Measurements from ENCODE around the gene ALG3.

Gene ALG3

DNA sequence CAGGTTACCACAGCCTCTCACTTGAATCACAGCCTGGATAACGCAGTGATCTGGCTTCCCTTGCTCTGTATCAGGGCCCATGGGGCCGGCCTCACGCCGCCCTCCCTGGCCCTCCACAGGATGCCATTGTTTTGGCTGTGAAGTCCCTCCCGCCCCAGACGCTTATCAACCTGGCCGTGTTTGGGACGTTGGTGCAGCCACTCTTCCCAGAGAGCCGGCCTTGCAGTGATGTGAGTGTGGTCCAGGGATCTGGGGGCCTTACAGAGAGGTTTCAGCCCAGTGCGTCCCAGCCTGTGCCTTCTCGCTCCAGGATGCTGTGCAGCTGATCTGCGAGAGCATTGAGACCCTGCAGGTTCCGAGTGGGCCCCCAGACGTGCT, 12.7 kb downstream of the ALG3 start:
- DNase-seq (ENCODE audit: low read depth in 1 of 2, low spot score in 1 of 2): no peak

DNA sequence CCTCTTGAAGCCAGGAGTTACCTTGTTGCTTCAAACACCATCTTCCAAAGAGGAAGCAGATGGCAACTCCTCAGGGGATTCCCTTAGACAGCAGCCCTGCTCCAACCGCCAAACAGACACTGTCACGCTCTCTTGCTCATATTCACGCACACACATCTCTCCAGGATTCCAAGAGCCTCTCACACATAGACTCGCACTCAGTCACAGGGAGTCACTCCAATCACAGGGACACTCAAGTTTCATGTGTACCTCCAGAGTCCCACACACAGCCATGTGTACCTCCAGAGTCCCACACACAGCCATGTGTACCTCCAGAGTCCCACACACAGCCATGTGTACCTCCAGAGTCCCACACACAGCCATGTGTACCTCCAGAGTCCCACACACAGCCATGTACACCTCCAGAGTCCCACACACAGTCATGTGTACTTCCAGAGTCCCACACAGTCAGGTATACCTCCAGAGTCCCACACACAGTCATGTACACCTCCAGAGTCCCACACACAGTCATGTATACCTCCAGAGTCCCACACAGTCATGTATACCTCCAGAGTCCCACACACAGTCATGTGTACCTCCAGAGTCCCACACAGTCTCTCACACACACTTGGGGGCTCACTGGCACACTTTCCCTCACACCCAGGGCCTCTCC, 13.3 kb downstream of the ALG3 start:
- DNase-seq (ENCODE audit: low read depth in 1 of 2, low spot score in 1 of 2): no peak

DNA sequence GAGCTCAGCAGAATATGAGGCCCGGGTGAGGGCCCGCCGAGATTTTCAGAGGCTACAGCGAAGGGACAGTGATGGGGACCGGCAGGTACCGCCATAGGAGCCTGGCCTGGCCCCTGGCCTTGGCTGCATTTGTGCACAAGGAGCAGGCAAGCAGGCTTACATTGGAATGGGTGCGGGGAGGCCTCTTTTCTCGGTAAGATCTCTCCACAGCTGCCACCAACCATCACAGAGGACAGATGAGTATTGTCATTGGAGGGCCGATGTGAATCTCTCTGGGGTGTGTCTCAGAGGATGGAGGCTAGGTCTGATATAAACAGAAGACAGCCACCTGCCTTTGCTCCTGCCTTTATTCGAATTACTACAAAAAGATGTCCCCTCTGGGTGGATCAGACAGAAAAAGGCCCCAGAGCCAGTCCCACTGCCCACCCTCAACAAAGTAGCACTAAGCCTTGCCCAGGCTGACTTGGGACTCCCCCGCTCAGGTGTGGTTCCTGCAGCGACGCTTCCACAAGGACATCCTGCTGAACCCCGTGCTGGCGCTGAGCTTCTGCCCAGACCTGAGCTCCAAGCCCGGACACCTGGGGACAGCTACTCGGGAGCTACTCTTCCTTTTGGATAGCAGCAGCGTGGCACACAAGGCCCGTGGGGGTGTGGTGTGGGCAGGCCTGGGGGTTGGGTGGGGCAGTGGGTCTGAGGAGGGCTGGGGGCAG, 13.9 kb downstream of the ALG3 start:
- DNase-seq (ENCODE audit: low read depth in 1 of 2, low spot score in 1 of 2): no peak

DNA sequence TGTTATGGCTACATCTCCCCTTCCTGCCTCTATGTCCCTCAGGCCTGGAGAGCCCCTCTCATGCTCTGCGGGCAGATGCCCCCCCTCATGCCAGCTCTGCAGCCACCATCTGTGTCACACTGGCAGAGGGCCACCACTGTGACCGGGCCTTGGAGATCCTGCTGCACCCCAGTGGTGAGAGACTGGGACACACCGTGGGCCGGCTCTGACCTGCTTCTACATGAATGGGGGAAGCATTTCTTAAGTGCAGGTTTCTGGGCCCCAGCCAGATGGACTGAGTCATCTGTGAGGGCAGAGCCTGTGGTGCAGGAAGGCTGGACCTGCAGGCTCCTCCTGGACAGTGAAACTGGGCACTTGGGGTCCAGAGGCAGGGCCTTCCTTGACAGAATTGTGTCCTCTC, 14.5 kb downstream of the ALG3 start:
- DNase-seq (ENCODE audit: low read depth in 1 of 2, low spot score in 1 of 2): no peak

DNA sequence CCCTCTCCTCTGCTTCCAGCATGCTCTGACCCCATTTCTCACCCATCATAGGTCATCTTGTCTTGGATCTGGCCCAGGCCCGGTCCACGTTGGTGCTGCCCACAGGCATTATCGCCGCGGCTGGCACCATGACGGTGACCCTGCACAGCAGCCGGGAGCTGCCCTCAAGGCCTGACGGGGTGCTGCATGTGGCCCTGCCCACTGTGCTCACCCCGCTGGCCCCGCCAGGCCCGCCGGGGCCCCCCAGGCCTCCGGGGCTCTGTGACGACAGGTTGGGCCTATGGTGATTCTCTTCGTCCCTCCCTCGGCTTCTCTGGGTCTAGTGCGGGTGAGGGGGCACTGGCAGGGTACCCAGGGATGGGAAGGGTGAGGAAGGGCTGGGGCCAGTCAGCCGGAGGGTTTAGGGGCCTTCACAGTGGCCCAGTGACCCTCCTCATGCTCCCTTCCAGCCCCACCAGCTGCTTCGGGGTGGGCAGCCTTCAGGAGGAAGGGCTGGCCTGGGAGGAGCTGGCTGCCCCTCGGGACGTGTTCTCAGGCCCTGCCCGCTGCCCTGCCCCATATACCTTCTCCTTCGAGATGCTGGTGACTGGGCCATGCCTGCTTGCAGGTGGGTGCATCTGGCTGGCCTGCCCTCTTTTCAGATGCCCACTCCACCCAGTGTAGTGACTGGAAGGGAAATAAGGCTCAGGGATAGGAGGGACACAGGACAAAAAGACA, 15.5 kb downstream of the ALG3 start:
- no peak for DNase-seq (ENCODE audit: low read depth in 1 of 2, low spot score in 1 of 2)

DNA sequence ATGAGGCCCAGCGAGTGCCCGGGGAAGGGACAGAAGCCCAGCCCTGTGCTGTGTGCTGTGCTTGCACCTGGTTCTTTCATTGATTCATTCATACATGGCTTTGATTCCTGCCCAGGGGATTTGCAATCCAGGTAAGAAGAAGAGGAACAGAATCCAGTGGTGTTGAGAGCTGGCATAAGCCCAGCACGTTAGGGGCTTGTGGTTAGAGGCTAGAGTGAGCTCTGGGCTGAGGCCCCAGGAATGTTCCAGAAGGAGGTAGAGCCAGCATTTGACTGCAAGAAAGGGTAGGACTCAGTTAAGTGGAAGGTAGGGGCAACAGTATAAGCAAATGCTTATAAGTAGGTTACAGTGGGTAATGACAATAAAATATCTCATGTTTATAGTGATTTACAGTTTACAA, 17.1 kb downstream of the ALG3 start:
- DNase-seq (ENCODE audit: low read depth in 1 of 2, low spot score in 1 of 2): no peak

DNA sequence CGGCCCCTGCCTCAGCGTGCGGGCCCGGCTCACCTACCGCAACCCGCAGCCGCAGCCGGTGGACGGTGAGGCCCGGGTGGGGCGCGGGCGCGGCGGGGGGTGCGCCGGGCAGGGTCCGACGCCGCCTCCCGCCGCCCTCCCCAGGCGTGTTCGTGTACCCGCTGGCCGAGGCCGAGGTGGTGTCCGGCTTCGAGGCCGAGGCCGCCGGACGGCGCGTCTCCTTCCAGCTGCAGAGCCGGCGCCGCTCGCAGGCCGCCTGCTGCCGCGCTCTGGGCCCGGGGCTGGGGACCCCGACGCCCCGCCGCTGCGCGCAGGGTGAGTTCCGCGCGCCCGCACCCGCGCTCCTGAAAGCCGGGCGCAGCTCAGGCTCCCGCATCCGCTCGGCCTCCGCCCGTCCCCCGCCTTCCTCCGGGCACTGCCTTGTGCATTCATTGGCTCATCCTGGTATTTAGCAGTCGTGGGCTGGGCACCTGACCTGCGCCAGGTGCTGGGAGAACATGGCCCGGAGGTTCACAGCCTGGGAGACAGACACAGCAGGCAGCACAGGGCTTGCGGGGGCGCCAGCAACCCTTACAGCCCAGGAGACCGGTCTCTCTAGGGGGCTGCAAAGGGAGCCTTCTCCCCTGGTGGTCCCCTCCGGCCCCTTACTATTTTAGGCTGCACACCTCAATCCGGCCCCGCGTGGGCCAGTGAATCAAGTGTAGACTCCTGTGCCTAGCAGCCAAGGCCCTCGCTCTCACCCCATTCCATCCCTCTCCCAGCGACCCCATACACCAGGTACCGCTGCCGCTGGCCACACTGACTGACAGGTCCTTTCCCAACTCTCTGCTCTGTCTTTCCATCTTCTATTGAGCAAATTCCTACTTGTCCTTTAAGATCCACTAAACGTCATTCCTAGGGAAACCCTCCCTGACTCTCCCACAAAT, 17.9 kb downstream of the ALG3 start:
- no peak for DNase-seq (ENCODE audit: low read depth in 1 of 2, low spot score in 1 of 2)

DNA sequence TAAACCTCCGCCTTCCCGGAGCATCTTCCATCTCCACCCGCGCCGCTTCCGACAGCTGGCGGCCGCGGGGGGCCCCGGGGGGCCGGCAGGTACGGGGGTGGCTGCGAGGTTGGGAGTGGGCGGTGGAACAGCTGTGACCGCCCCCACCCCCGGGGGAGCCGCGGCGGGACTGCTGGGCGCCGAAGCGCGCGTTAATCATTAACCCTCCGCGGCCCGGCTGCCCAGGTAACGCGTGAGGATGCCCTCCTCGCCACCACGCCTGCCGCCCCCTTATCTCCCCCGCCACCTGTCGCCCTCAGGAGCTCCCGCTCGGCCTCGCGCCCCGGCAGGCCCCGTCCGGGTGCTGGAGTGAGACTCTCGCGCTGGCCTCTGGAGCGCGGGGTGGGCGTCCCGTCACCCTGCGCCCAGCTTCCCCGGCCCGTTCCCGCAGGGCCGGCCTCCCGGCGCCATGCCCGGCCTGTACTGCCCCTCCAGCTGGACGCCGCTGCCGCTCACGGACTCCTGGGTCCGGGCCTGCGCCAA, 18.6 kb downstream of the ALG3 start:
- DNase-seq (ENCODE audit: low read depth in 1 of 2, low spot score in 1 of 2): no peak

DNA sequence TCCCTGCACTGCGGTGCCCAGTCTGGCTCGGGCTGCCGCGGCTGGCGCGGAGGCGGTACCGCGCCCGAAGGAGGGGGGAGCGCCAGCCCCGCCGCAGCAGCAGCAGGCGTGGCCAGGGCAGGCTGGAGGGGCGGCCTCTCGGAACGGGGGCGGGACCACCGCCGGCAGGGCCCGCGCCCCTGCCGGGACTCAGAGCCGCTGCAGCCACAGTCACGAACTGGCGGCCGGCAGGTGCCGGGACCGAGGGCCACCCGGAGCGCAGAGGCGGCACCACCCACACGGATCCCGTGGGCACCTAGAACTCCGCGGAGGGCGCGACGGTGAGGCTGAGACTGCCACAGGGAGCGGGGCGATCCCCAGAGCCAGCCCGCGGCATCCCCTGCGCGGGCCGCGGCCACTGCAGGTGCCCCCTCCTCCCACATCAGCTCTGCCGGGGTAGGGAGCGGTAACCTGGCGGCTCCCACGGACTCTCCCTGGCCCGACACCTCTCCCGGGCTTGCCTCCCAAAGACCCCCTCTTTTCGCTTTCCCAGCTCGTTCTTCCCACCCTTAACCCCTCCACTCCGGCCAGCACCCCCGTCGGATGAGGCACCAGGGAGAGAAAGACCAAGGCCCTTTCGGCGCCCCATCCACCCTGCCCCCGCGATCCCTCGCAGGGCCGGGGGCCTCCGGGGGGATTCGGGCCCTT, 19.2 kb downstream of the ALG3 start, which contains the start of gene VWA5B2:
Gene VWA5B2, plus strand, starts transcription at position 192 of the 687 bp plus-strand sequence. CDS start 944 bp downstream, outside the sequence.
- peak; percentile 37 to 64 for DNase-seq (ENCODE audit: low read depth in 1 of 2, low spot score in 1 of 2)

DNA sequence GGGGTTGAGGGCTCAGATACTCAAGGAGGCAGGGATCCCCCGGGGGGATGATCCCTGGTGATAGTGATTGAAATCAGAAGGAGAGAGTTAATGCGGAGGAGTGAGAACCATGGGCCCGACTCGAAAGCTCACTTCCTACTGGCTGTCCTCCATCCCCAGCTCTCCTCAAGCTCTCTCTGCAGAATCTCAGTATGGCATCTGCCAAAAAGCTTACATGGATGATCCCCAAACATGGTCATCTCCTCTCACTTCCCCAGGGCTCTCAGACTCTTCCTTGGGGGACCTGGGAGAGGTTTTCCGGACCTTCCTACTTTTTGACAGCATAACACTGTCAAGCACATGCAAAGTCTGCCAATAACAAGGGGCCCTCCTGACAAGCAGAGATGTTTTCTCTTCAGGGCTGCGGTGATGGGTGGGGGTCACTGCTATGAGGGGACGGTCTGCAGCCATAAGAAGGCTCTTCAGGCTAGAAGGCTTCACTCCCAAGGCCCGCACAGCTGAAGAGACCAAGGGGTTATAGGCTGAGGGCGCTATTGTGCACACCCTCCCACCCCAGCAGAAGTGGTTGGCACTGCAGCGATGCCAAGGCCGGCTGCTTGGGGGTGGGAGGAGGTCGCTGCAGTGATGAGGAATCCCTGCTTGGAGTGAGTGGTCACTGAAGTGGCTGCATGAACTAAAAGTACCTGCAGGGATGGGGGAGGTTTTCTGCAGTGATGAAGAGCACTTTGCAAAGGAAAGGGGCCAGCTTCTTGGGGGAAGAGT, 20.2 kb downstream of the ALG3 start:
- no peak for DNase-seq (ENCODE audit: low read depth in 1 of 2, low spot score in 1 of 2)

DNA sequence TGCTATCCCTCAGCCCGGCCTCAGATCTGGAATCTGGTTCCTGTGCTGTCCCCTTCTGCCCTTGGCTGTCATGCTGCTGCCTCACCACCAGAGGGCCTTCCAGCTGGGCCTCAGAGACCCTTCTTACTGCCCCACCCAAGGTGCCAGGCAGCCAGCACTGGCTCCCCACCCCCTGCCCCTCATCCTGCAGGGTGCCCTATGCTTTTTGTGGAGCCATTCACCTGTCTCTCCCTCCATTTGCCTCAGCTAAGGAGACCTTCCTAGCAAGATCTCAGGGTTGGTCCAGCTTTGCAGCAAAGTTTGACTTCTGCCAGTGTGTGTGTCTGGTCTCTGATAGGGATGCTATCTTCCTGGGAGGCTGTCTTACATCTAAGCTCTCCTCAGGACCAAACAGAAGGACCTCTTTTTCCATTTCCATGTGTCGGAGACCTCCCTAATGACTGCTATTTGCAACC, 21.3 kb downstream of the ALG3 start:
- DNase-seq (ENCODE audit: low read depth in 1 of 2, low spot score in 1 of 2): peak in 1 of 2 donors; percentile 35

DNA sequence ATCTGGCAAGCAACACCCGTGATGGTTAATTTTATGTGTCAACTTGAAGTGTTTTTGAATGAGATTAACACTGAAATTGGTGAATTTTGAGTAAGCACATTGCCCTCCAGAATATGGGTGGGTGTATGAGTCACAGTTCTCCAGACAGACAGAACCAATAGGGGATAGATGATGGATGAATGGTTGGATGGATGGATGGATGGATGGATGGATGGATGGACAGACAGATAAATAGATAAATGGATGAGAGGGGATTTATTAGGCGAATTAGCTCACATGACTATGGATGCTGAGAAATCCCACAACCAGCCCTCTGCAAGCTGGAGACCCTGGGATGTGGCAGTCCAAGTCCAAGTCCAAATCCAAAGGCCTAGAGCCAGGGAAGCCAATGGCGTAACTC, 24.8 kb downstream of the ALG3 start:
- DNase-seq (ENCODE audit: low read depth in 1 of 2, low spot score in 1 of 2): no peak

DNA sequence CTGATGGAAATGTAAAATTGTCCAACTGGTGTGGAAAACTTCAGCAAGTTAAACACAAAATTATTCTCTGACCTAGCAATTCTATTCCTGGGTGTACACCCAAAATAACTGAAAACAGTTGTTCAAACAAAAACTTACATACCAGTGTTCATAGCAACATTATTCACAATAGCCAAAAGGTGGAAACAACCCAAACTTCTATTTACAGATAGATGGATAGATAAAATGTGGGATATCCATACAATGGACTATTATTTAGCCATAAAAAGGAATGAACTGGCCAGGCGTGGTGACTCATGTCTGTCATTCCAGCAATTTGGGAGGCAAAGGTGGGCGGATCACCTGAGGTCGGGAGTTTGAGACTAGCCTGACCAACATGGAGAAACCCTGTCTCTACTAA, 26.2 kb downstream of the ALG3 start:
- no peak for DNase-seq (ENCODE audit: low read depth in 1 of 2, low spot score in 1 of 2)

DNA sequence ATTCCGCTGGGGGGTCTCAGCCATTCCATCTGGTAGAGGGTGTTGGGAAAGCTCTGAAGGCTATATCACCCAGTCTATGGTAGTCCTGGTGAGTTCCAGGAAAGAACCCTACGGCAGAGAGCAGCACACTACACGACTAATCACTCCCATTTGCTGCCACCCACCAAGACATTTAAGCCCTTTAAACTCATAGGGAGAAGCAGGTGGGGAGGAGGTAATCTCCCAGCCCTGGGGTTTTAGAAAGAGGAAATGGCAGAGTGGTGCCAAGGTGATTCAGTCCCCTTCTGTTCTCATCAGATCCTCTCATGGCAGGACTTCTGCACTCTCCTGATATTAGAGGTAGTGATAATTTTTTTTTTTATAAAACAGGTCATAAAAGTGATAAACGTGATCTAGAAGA, 29.9 kb downstream of the ALG3 start:
- DNase-seq (ENCODE audit: low read depth in 1 of 2, low spot score in 1 of 2): no peak

DNA sequence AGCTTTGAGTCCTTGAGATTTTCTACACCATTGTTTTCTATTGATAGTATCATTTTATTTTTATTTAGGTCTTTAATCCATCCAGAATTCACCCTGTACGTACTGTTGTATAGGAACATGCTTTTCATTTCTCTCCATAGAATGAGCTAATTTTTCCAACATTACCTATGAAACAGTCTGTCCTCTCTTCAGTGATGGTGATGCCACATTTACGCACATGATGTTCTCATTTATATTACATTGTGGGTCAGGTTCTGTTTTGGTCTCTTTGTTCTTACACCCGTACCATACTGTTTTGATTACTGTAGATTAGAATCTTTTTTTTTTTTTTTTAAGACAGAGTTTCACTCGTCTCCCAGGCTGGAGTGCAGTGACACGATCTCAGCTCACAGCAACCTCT, 37.0 kb downstream of the ALG3 start:
- DNase-seq (ENCODE audit: low read depth in 1 of 2, low spot score in 1 of 2): no peak

DNA sequence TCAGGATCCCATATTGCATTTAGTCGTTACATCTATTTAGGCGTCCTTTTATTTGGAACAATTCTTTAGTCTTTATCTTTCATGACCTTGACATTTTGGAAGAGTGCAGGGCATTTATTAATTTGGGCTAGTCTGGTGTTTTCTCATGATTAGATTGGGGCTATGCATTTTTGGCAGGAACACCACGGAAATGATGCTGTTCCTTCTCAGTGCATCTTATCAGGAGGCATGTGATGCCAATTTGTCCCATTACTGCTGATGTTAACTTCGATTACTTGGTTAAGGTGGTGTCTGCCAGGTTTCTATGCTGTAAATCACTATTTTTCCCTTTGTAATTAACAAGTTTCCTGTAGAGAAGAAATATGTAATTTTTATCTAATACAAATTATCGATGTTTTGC, 37.5 kb downstream of the ALG3 start:
- DNase-seq (ENCODE audit: low read depth in 1 of 2, low spot score in 1 of 2): no peak

DNA sequence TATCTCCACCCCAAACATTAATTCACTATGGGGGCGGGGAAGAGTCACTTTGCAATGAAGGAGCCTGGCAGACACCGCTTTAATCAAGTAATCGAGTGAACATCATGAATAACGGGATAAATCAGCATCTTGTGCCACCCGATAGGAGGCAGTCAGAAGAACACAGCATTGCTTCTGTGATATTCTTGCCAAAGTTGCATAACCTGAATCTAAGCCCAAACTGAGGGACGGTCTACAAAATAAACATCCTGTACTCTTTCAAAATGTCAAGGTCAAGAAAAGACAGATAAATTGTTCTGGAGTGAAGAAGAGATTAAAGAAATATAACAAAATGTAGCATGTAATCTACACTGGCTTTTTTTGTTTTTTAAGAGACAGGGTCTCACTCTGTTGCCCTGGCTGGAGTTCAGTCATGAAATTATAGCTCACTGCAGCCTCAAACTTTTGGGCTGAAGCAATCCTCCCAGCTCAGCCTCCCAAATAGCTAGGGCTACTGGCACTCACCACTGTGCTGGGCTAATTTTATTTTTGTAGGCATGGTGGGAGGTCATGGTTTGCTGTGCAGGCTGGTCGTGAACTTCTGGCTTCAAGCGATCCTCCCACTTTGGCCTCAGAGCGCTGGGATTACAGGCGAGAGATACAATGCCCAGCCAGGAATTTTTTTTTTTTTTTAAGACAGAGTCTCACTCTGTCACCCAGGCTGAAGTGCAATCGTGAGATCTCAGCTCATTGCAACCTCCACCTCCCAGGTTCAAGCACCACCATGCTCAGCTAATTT, 39.4 kb downstream of the ALG3 start:
- DNase-seq (ENCODE audit: low read depth in 1 of 2, low spot score in 1 of 2): no peak

DNA sequence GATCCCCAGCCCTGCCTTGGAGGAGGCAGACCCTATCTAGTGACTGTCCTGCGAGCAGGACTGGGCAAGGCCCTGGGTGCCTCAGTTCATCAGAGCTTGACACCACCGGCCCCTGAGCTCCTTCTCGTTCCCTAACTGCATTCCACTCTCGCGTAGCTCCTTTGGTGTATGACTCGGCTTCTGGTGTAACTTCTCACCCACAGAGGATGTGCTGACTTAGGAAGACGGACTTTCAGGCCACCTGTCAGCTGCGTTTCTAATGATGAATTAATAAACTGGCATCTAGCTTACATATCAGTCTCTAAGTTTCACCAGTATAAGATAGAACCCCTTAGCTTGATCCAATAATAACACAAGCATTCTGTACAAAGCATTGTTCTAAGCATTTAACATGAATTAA, 45.2 kb downstream of the ALG3 start:
- DNase-seq (ENCODE audit: low read depth in 1 of 2, low spot score in 1 of 2): no peak

DNA sequence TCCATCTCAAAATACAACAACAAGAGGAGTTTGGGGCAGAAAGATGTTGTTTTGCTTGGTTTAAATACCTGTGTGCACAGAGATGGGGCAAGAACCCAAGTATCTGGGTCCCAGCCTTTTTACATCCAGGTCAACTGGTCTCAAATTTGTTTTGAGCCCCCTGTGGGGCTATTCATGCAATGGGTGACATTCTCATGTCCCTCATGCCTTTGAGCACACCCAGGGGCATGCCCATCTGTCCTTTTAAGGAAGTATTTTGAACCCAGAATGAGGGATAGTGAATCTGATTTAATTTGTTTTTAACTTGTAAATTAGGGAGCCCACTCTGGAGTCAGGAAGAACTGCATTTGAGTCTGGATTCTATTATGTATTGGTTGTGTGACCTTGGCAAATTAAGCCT, 47.9 kb downstream of the ALG3 start:
- no peak for DNase-seq (ENCODE audit: low read depth in 1 of 2, low spot score in 1 of 2)

Measured in activated T-helper 1 cell treated with anti-CD3 and anti-CD28 coated beads, Interleukin-2, amount 50 U/mL, for 16 hours (primary cell).